Right cardiac atrium (tissue), 5 donors: ENCODE measurements around the gene NMT1. TPM values are rescaled to one million over a fixed set of nuclear protein-coding genes. Genes with fewer than 3 reads are reported as not detected.
"Not testable (repeated sequence)": the region's sequence is repeated elsewhere in the genome, so short reads cannot be mapped to it uniquely, and the experiment has no call there.

Experiments
- ATAC-seq, 2 donors: fragments of 200-7000 bp; cut with Tn5 transposase; one replicate each; pipeline versions ENCODE4 v1.8.0 to v1.9.1; 2020; ENCODE audit warnings: moderate library complexity in 2 of 2, mild to moderate bottlenecking in 1 of 2
- DNase-seq, 3 donors: peaks; one replicate each; pipeline ENCODE4 v3.0.0-alpha.2; 2020
- H3K27ac ChIP-seq: one replicate; pipeline ENCODE4 v1.5.1; 2013; ENCODE audit warnings: mild to moderate bottlenecking, low read length, control low read depth, moderate library complexity
- H3K27me3 ChIP-seq: one replicate; pipeline ENCODE4 v1.6.1; 2013; ENCODE audit not compliant: control insufficient read depth, insufficient read depth
- H3K4me1 ChIP-seq: one replicate; pipeline ENCODE4 v1.6.1; 2013; ENCODE audit warnings: low read length; ENCODE audit not compliant: control insufficient read depth, insufficient read depth
- H3K4me3 ChIP-seq: one replicate; pipeline ENCODE4 v1.5.1; 2013; ENCODE audit warnings: low read length, control low read depth
- H3K9me3 ChIP-seq: one replicate; pipeline ENCODE4 v1.6.1; 2013; ENCODE audit warnings: low read length; ENCODE audit not compliant: control insufficient read depth
- WGBS: extraction: QIAGEN DNeasy Blood & Tissue Kit; methylation state at CpG from one replicate; pipeline ENCODE4 v1.1.7; 2013; 5-methylcytosine and 5-hydroxymethylcytosine counted together
- intact Hi-C, 4 donors: fragments of 100-400 bp; cut with DNase I; formaldehyde crosslinking; loops; one replicate each; pipeline versions ENCODE4 v1.11.0 to v1.14.0; 2022 to 2023
- polyA plus RNA-seq: library from polyadenylated mRNA; stranded (reverse); fragments of 200-250 nt; gene quantifications from one replicate; pipeline ENCODE4 v1.2.3, GENCODE V29; 2013
- total RNA-seq, 4 donors: library from RNA; stranded (reverse); fragmentation: NEBNext Ultra II Directional; extraction: Animal tissue kit (Norgen Biotek cat#: 25700); gene quantifications; one replicate each; pipeline ENCODE4 v1.2.1, GENCODE V29; 2021
- donor health status: healthy with polysubstance abuse.
- donor health status: DM: no; HTN: yes; CAD: no.
- donor health status: DM: no; HTN: no; CAD: no.
- donor health status: DM: no; HTN: yes; CAD: no; lungs with severe emphysema.
- donor health status: DM: yes; HTN: yes; CAD: no.

Gene NMT1
- total and polyA plus RNA-seq, 5 donors: 33.4 to 105 (median 66.5) TPM

DNA sequence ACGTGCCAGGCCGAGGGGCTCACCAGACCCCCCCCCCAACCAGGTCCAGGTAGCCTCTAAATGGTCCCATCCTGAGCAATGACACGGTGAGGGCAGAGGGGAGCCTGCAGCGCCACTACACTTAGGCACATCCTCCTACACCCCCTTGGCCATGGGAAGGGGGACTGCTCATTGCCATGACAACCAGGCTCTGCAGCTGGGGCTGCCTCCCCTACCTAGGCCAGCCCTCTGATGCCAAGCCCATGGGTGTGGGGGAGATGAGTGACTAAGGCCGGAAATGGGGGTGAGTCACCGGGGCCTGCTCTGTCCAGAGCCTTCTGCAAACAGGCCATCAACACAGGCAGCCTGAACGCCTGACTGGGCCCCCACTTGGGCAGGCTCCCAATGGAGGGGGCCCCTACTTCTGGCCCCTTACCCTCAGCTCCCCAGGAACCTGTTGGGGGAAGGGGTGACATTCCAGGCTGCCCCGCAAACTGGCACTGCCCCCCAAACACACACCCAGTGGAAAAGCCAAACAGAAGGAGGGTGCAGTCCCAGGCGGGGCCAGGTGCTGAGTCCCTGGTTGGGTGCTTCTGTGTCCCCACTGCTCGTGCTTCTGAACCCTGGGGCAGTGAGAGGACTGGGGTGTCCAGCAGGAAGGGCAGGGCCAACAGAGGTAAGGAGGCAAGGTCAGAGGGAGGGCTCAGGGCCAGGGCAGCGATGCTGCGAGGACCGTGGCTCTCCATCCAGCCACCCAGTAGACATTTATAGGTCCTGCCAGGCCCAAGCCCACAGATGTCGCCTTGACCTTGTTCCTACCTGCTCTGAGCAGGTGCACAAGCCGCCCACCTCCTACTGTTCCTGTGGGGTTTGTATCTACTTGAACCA, 63.0 kb downstream of the NMT1 start:
- Histone ChIP-seq H3K9me3 (no peaks in the 10 kb centered on the region), H3K4me3 (no peak overlapping the region), H3K4me1 (peaks cover 8% of the 10 kb centered on the region), H3K27me3 (no peaks in the 10 kb centered on the region), H3K27ac (no peak overlapping the region)
- DNase-seq (peak; percentile 75 to 78 (median 77)), ATAC-seq (peak; percentile 38 to 78)
- intact Hi-C loops: loop anchor here in 2 of 4 donors (10.0 kb wide), 2 partner anchors 199 to 209 kb away; partner anchors contain the start of gene GFAP (in 1 of the 2)
- 72% methylated on average over 15 of the region's 15 CpGs for WGBS

DNA sequence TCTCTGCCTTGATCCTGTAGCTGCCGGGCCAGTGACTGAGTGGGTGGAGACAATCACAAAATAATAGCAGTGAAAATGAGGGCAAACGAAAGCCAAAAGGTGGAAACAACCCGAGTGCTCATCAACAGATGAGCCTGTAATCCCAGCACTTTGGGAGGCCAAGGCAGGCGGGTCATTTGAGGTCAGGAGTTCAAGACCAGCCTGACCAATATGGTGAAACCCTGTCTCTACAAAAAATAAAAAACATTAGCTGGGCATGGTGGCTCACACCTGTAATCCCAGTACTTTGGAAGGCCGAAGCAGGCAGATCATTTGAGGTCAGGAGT, 63.6 kb downstream of the NMT1 start:
- not testable (repeated sequence) for H3K9me3 ChIP-seq, H3K4me1 ChIP-seq, H3K27ac ChIP-seq, H3K27me3 ChIP-seq, ATAC-seq, H3K4me3 ChIP-seq
- 78% methylated on average over 5 of the region's 5 CpGs for WGBS
- intact Hi-C loops: loop anchor here in 2 of 4 donors (10.0 kb wide), 2 partner anchors 200 to 210 kb away; partner anchors contain the start of gene GFAP (in 1 of the 2)
- DNase-seq: peak in 1 of 3 donors; percentile 21

DNA sequence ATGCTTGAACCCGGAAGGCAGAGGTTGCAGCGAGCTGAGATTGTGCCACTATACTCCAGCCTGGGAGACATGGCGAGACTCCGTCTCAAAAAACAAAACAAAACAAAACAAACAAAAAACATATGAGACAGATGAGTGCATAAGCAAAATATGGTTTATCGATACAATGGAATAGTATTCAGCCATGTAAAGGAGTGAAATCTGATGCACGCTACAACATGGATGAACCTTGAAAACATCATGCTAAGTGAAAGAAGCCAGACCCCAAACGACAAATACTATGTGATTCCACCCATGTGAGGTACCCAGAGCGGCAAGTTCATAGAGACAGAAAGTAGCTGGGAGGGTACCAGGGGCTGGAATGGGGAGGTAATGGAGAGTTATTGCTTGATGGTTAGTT, 64.4 kb downstream of the NMT1 start:
- whole genome bisulfite sequencing: 98% methylated on average over 8 of the region's 8 CpGs
- no peaks in the 10 kb centered on the region for H3K9me3 ChIP-seq
- H3K4me1 ChIP-seq: peaks cover 8% of the 10 kb centered on the region
- H3K27me3 ChIP-seq: no peaks in the 10 kb centered on the region
- no peak for DNase-seq
- no peak overlapping the region for H3K4me3 ChIP-seq
- no peak overlapping the region for H3K27ac ChIP-seq
- intact Hi-C loops: loop anchor here in 2 of 4 donors (10.0 kb wide), 2 partner anchors 201 to 211 kb away; partner anchors contain the start of gene GFAP (in 1 of the 2)
- no peak for ATAC-seq

DNA sequence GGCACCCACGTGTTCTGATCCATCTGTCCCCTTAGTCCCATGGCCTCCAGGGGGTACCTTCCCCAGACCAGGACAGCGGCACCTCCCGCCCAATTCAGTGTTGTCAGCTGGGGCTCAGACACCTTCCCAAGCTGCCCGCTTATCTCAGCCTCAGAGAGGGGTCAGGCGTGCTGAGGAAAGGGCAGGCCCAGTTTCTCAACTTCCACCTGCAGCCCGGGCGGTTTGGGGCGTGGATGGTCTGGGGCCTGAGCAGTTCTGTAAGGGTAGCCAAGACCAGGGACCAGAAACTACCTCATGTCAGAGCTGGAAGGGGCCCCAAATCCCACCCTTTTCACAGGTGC, 66.1 kb downstream of the NMT1 start:
- Histone ChIP-seq H3K27ac (peak overlapping the region; percentile 78), H3K4me3 (no peak overlapping the region), H3K9me3 (no peaks in the 10 kb centered on the region), H3K4me1 (peaks cover 8% of the 10 kb centered on the region), H3K27me3 (no peaks in the 10 kb centered on the region)
- 64% methylated on average over 8 of the region's 8 CpGs for WGBS
- intact Hi-C loops: loop anchor here in 2 of 4 donors (10.0 kb wide), 2 partner anchors 202 to 212 kb away; partner anchors contain the start of gene GFAP (in 1 of the 2)
- ATAC-seq (no peak), DNase-seq (peak in 2 of 3 donors; percentile 47 to 66)

DNA sequence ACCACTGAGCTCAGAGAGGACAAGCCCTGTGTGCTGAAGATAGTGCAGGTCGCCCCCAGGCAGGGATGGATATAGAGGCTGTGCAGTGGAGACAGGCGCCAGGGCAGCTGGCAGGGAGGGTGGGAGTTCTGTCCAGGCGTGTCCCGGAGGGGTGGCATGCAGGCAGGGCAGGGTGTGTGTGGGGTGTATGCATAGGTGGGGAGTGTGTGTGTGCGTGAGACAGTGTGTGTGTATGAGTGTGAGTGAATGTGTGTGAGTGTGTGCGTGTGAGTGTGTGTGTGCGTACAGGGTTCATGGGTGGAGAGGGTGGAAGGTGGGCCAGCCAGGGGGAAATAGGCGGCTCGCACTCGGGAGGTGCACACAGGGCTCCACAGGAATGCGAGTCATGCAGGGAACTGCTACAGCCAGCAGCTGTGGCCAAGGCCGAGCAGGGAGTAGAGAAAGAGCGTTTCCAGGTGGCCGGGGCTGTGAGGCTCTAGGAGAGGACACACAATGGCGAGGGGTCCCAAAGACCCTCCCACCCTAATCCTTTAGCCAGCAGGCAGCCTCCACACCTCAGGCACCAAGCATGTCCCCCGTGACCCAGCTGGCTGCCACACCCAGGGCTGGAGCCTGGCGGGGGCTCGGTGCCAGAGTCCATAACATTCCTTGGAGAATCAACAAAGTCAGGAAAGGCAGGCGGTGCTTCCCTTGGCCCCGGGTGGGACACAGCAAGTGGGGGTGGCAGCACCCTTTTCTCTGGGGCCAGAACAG, 66.6 kb downstream of the NMT1 start:
- Histone ChIP-seq H3K4me1 (peaks cover 8% of the 10 kb centered on the region), H3K4me3 (no peak overlapping the region), H3K27ac (peak overlapping the region; percentile 78), H3K9me3 (no peaks in the 10 kb centered on the region), H3K27me3 (no peaks in the 10 kb centered on the region)
- intact Hi-C loops: loop anchor here in 2 of 4 donors (10.0 kb wide), 2 partner anchors 203 to 213 kb away; partner anchors contain the start of gene GFAP (in 1 of the 2)
- DNase-seq: peak; percentile 75 to 90 (median 88)
- peak; percentile 24 to 42 for ATAC-seq
- WGBS: 30% methylated on average over 20 of the region's 20 CpGs

DNA sequence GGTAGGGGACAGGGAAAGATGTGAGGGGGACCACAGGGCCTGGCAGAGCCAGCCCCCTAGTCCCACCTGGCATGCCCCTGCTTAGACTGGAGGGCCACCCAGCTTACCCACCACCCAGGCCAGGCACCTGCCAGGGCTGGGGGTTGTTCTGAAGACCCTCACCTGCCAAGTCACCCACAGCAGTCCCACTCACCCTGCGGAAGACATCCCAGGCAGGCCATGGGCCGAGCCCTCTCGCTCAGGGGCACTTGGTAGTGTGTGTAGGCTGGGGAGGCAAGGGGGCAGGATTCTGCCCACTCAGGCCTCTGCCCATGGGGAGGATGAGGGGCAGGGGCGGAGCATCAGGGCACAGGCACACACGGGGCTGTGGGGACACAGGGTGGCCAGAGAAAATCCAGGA, 67.2 kb downstream of the NMT1 start:
- Histone ChIP-seq H3K27ac (peak overlapping the region; percentile 78), H3K4me1 (peaks cover 8% of the 10 kb centered on the region), H3K27me3 (no peaks in the 10 kb centered on the region), H3K4me3 (no peak overlapping the region), H3K9me3 (no peaks in the 10 kb centered on the region)
- DNase-seq (peak in 2 of 3 donors; percentile 56), ATAC-seq (no peak)
- WGBS: 83% methylated on average over 5 of the region's 5 CpGs
- intact Hi-C loops: loop anchor here in 2 of 4 donors (10.0 kb wide), 2 partner anchors 204 to 214 kb away; partner anchors contain the start of gene GFAP (in 1 of the 2)

DNA sequence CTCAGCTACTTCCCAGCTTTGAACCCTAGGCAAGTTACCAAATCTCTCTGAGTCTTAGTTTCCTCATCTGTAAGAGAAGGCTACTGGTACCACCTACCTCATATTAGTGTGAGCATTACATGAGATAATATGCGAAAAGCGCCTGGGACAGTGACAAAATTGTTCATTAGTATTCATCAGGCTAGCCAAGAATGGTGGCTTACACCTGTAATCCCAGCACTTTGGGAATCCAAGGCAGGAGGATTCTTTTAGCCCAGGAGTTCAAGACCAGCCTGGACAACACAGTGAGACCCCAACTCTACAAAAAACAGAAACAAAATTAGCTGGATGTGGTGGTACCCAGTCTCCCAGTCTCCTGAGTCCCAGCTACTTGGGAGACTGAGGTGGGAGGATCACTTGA, 67.9 kb downstream of the NMT1 start:
- H3K9me3 ChIP-seq: no peaks in the 10 kb centered on the region
- intact Hi-C loops: loop anchor here in 2 of 4 donors (10.0 kb wide), 2 partner anchors 204 to 214 kb away; partner anchors contain the start of gene GFAP (in 1 of the 2)
- H3K27me3 ChIP-seq: no peaks in the 10 kb centered on the region
- ATAC-seq: no peak
- no peak overlapping the region for H3K4me3 ChIP-seq
- H3K27ac ChIP-seq: peak overlapping the region; percentile 50
- 98% methylated on average over 2 of the region's 2 CpGs for WGBS
- H3K4me1 ChIP-seq: peaks cover 8% of the 10 kb centered on the region
- DNase-seq: no peak

DNA sequence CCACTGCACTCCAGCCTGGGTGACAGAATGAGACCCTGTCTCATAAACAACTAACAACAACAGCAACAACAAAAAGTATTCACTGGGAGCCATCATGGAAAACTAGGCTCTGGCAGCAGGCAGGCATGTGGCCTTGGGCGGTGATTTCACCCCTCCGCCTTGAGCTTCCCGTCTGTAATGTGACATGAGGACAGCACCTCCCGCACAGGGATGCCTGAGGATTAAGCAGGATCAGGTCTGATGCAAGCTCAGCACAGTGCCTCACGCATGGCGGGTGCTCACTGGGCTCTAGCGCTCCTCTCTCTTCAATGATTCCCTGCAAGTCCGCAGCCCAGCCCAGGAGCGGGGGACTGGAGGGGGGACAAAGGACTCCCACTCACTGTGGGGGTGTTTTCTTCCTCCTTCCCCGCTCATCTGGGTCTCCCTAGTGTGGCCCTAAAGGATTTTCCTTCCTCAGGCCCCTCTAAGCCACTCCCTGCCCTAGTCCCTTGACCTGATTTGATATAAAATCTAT, 68.4 kb downstream of the NMT1 start:
- ATAC-seq: no peak
- intact Hi-C loops: loop anchor here in 2 of 4 donors (10.0 kb wide), 2 partner anchors 205 to 215 kb away; partner anchors contain the start of gene GFAP (in 1 of the 2)
- Histone ChIP-seq H3K4me3 (no peak overlapping the region), H3K27ac (peak overlapping the region; percentile 50), H3K27me3 (no peaks in the 10 kb centered on the region), H3K9me3 (no peaks in the 10 kb centered on the region), H3K4me1 (peaks cover 6% of the 10 kb centered on the region)
- 69% methylated on average over 10 of the region's 10 CpGs for WGBS
- peak in 2 of 3 donors; percentile 58 to 69 for DNase-seq

DNA sequence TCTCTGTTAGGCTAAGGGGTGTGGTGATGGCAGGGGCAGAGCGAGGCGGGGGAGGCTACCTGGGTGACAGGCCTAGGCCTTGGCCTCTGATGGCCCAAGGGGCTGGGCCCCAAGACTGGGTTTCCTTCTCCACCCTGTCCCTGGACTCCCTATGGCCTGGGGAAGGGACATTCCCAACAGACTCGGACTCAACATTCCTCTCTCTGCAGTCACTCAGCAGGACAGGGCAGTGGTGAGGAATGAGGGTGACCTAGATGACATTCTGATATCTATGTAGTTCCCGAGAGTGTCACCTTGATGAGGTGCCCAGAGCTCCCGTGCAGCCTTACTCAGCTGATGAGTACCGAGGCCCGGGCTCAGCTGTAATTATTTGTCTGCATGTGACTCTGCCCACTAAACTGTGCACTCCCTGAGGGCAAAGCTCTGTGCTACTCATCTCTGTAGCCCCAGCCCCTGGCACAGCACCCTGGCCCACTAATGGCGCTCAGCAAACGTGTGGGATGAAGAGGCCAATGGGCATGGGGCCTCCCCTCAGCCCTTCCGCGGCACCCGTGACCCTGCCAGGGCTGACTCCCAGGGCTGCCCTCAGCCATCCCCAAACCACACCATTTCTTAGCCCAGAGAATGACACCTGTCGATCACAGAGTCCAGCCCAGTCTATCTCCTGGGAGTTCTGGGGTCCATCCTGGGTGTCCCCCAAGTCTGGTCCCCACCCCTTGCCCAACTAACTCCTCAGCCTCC, 69.0 kb downstream of the NMT1 start:
- intact Hi-C loops: loop anchor here (5.0 to 10.0 kb wide), 3 partner anchors 33 to 215 kb away; partner anchors contain the start of gene GFAP (in 1 of the 4)
- H3K4me1 ChIP-seq: peaks cover 6% of the 10 kb centered on the region
- no peaks in the 10 kb centered on the region for H3K27me3 ChIP-seq
- DNase-seq: peak in 2 of 3 donors; percentile 45 to 54
- no peak for ATAC-seq
- peak overlapping the region; percentile 50 for H3K27ac ChIP-seq
- WGBS: 63% methylated on average over 13 of the region's 13 CpGs
- no peaks in the 10 kb centered on the region for H3K9me3 ChIP-seq
- no peak overlapping the region for H3K4me3 ChIP-seq
